GM12892 (cell line): ENCODE measurements around the gene ATRIP.

ENCODE experiments used
- POLR2A ChIP-seq: IDR thresholded peaks from 2 replicates; pipeline ENCODE4 v1.6.1; 2011; ENCODE audit warnings: low read depth, low read length, control low read depth
- POLR2AphosphoS5 ChIP-seq: IDR thresholded peaks from 2 replicates; pipeline ENCODE4 v1.6.1; 2011; ENCODE audit warnings: low read depth, low read length, control low read depth
- TAF1 ChIP-seq: IDR thresholded peaks from 2 replicates; pipeline ENCODE4 v1.6.1; 2011; ENCODE audit warnings: low read depth, mild to moderate bottlenecking, control low read depth, low read length, borderline replicate concordance

- TF ChIP-seq POLR2AphosphoS5 (no peak), TAF1 (no peak), POLR2A (no peak)
These were observed 21.2 kb upstream of the ATRIP start for GRCh38 chr3:48425281-48425812.
